A549 treated with AZD2906 at 1 μM for 4 hours (cell line): ENCODE results near the gene DUSP15. TPM values are rescaled to one million over a fixed set of nuclear protein-coding genes. Genes with fewer than 3 reads are reported as not detected.

Source experiments
- total RNA-seq: library from RNA; stranded (reverse); fragments of 200-300 nt; extraction: Qiagen RNA extraction; gene quantifications from 5 replicates; pipeline ENCODE4 v1.2.3, GENCODE V29; 2022

Gene DUSP15, protein sequence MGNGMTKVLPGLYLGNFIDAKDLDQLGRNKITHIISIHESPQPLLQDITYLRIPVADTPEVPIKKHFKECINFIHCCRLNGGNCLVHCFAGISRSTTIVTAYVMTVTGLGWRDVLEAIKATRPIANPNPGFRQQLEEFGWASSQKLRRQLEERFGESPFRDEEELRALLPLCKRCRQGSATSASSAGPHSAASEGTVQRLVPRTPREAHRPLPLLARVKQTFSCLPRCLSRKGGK
- 0.75 to 1.1 TPM (median 0.94 TPM) in 5 replicates for total RNA-seq

DNA sequence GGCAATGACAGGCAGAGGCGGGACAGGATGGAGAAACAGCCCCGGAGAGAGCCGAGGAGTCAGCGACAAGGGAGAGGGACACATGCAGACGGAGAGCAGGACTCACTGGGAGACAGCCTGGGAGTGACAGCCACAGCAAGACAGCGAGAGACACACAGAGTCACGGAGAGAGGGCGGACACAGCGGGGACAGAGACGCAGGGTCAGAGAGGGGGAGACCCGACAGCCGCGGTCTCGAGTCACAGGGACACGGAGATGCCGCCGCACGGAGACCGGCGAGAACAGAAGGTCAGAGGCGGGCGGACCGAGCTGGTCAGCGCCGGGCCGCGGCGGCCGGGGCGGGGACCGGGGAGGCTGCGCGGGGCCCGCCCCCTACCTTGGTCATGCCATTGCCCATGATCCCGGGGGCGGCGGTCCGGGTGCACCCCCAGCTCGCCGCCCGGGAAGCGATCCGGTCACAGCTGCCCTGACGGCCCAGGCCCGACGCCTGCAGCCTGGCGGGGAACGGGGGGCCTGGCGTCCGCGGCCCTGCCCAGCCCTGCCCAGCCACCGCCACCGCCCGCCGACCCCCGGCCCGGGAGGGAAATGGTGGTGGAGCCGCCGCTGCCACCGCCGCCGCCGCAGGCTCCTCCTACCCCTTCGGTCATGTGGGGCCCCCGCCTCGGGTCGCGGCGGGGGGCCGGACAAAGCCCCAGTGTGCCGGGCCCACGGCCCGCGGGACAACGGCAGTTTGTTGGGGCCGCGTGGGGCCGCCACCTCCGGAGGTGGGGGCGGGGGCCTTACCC lies at the start of gene DUSP15, which contains the start of gene TTLL9:
DUSP15 (minus strand) TSS at position 586 of the 784 bp plus-strand sequence; CDS start at position 396, 190 bp downstream.
TTLL9 (plus strand) TSS at position 693 of the 784 bp plus-strand sequence. CDS start 493 bp downstream, outside the sequence.

DNA sequence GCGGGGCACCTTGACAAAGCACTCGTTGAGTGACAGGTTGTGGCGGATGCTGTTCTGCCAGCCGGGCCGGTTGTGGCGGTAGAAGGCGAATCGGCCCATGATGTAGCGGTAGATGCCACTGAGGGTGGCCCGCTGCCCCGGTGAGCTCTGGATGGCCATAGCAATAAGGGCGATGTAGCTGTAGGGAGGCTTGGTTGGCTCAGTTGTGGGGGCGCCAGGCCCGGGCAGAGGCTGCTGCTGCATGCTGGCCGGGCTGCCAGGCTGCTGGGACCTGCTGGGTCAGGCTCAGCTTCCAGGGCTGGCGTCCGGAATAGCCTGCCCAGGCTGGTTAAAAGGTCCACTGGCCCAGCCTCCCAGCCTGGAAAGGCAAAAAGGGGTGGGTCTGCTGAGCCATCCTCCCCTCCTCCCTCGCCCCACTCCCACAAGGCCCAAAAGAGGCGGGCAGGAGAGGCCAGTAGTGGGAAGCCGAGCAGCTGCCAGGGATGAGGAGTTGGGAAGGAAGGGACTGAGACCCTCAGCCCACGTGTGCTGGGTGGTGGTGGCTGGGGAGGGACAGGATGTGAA lies 24.9 kb downstream of the DUSP15 start, which contains the start of gene FOXS1:
FOXS1 (minus strand) TSS at position 305 of the 564 bp plus-strand sequence; CDS start at position 243, 62 bp downstream.

DNA sequence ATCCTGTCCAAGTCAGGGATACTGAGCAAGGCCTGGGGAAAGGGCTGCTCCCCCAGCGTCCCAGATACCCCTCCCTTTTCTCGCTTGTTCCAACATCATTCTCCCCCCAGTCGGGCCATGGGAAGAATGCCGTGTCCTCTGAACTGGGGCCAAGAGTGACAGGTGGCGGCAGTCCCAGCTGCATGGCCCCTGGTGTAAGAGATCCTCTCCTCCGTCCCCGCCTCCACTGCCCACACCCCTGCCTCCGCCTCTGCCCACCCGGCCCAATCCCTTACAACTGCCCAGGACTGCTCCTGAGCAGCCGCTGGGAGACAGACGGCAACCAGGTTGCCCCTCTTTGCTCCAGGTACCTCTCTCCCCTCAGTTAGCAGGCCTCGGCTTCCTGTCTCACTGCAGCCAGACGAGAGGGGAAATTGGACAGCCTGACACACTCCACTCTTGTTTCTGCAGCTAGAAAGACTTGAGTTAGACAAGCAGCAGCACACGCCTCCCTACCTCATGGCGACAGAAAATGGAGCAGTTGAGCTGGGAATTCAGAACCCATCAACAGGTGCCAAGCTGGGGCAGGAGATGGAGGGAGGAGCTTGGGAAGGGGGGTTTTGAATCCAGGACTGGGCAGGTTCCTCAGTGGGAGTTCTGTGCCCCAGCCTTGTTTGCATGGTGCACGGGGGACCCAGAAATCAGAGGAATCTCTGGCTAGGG lies 51.1 kb downstream of the DUSP15 start, which contains the start of gene MYLK2:
MYLK2 (plus strand) TSS at position 274 of the 702 bp plus-strand sequence; CDS start at position 499, 225 bp downstream.

Other genes starting within 250 kb of the DUSP15 start
- gene COX4I2, start 232.6 kb downstream of the DUSP15 start, total RNA-seq: not detected in 5 replicates
- 289 to 327 TPM (median 306 TPM) in 5 replicates for gene BCL2L1, start 147.7 kb downstream of the DUSP15 start, total RNA-seq
- 95.0 to 121 TPM (median 100 TPM) in 5 replicates for gene TPX2, start 131.2 kb downstream of the DUSP15 start, total RNA-seq
- gene MYLK2, start 51.2 kb downstream of the DUSP15 start, total RNA-seq: 0.35 to 0.84 TPM (median 0.45 TPM) in 5 replicates
- gene FOXS1, start 24.9 kb downstream of the DUSP15 start, total RNA-seq: 0.21 to 0.53 TPM (median 0.30 TPM) in 5 replicates
- gene TTLL9, start 107 bp upstream of the DUSP15 start, total RNA-seq: 0.03 to 0.12 TPM in 2 of 5 replicates, not detected in the others
- 28.2 to 32.8 TPM (median 28.8 TPM) in 5 replicates for gene PDRG1, start 81.5 kb upstream of the DUSP15 start, total RNA-seq
- gene XKR7, start 97.6 kb upstream of the DUSP15 start, total RNA-seq: 0.01 TPM in 3 of 5 replicates, not detected in the others
- gene CCM2L, start 139.9 kb upstream of the DUSP15 start, total RNA-seq: 0.29 to 0.64 TPM (median 0.37 TPM) in 5 replicates
- gene HCK, start 181.7 kb upstream of the DUSP15 start, total RNA-seq: 0.05 to 0.11 TPM (median 0.06 TPM) in 5 replicates
- 33.6 to 38.1 TPM (median 35.6 TPM) in 5 replicates for gene TM9SF4, start 239.2 kb upstream of the DUSP15 start, total RNA-seq